HCT116 (cell line): ENCODE results near the gene FBXW8. TPM values are rescaled to one million over a fixed set of nuclear protein-coding genes. Genes with fewer than 3 reads are reported as not detected.

Experiments
- ATAC-seq: fragments of 200-7000 bp; cut with Tn5 transposase; 2 replicates; pipeline ENCODE4 v1.9.1; 2020; ENCODE audit warnings: mild to moderate bottlenecking, moderate library complexity
- BruUV-seq: library from RNA; stranded (reverse); fragments of 400-500 nt; replicated peaks from 2 replicates; lab custom pipeline; 2021; lab: Mats Ljungman, UMichigan
- CTCF ChIA-PET: fragments of 300-600 bp; sonication (Branson Sonifier 250); formaldehyde crosslinking; loops from one replicate; lab custom pipeline; 2021; ENCODE audit warnings: antibody characterized with exemption; lab: Charles Lee
- POLR2A ChIA-PET: fragments of 300-600, 350-600 bp; sonication (Branson Sonifier 250); formaldehyde crosslinking; loops from one replicate; lab custom pipeline; 2021; ENCODE audit warnings: antibody characterized with exemption; lab: Charles Lee
- RAD21 ChIA-PET, 2 experiments: fragments of 300-600 bp; sonication (Branson Sonifier 250); formaldehyde crosslinking; loops; one replicate each; lab custom pipeline; 2023; ENCODE audit warnings: low total read pairs in 2 of 2; ENCODE audit not compliant: uncharacterized antibody in 2 of 2, unreplicated experiment in 2 of 2, low non-redundant PET in 1 of 2; lab: Charles Lee
- DNase-seq: peaks from one replicate; pipeline ENCODE4 v3.0.0-alpha.2; 2010; ENCODE audit warnings: low read depth, low spot score
- H2AFZ ChIP-seq: fragments of 200-600 bp; shearing (Covaris generic), sonication (generic); 2 replicates; pipeline ENCODE4 v1.6.1; 2017; ENCODE audit warnings: low read depth, mixed run types, mixed read lengths, antibody characterized with exemption, low read length; ENCODE audit not compliant: poor library complexity, severe bottlenecking
- H3K27ac ChIP-seq: 2 replicates; pipeline ENCODE4 v1.5.1; 2012; ENCODE audit warnings: low read depth, low read length
- H3K27me3 ChIP-seq: fragments of 200-600 bp; sonication (generic); 2 replicates; pipeline ENCODE4 v1.6.1; 2016; ENCODE audit warnings: mixed run types, low read length, mixed read lengths; ENCODE audit not compliant: insufficient read depth
- H3K36me3 ChIP-seq, 2 experiments: fragments of 200-500 bp in 1 of 2; fragments of 200-600 bp in 1 of 2; sonication (Bioruptor generic) in 1 of 2; sonication (generic) in 1 of 2; 2 replicates each; pipeline versions ENCODE4 v1.5.1 to v1.6.1; 2014 to 2016; ENCODE audit warnings: low read length in 2 of 2, inconsistent platforms in 1 of 2, mixed read lengths in 1 of 2, mixed run types in 1 of 2; ENCODE audit not compliant: insufficient read depth in 2 of 2, control insufficient read depth in 1 of 2
- H3K4me1 ChIP-seq, 2 experiments: fragments of 200-600 bp in 1 of 2; sonication (generic) in 1 of 2; 2 replicates each; pipeline versions ENCODE4 v1.5.1 to v1.6.1; 2012 to 2017; ENCODE audit warnings: low read length in 2 of 2, inconsistent platforms in 1 of 2, mild to moderate bottlenecking in 1 of 2, mixed read lengths in 1 of 2, mixed run types in 1 of 2, moderate library complexity in 1 of 2; ENCODE audit not compliant: insufficient read depth in 2 of 2, control insufficient read depth in 1 of 2
- H3K4me2 ChIP-seq: fragments of 200-600 bp; sonication (generic); 2 replicates; pipeline ENCODE4 v1.6.1; 2017; ENCODE audit warnings: mixed run types, low read length, mixed read lengths
- H3K4me3 ChIP-seq, 2 experiments: fragments of 200-600 bp in 1 of 2; sonication (generic) in 1 of 2; replicated peaks in 1 of 2; 2 replicates each; pipeline ENCODE4 v1.5.1; 2011 to 2016; ENCODE audit warnings: low read length in 2 of 2, control low read depth in 1 of 2, low read depth in 1 of 2, mild to moderate bottlenecking in 1 of 2, mixed read lengths in 1 of 2, mixed run types in 1 of 2
- H3K79me2 ChIP-seq: fragments of 200-600 bp; sonication (generic); 2 replicates; pipeline ENCODE4 v1.6.1; 2017; ENCODE audit warnings: mild to moderate bottlenecking, mixed run types, low read length, moderate library complexity, mixed read lengths; ENCODE audit not compliant: insufficient read depth
- H3K9ac ChIP-seq: fragments of 200-600 bp; sonication (generic); 2 replicates; pipeline ENCODE4 v1.6.1; 2016; ENCODE audit warnings: low read length, mixed read lengths
- H3K9me2 ChIP-seq: fragments of 200-600 bp; sonication (generic), shearing (Covaris generic); 2 replicates; pipeline ENCODE4 v1.6.1; 2017; ENCODE audit warnings: mixed run types, mild to moderate bottlenecking, moderate library complexity; ENCODE audit not compliant: insufficient read depth
- H3K9me3 ChIP-seq, 2 experiments: fragments of 200-500 bp in 1 of 2; fragments of 200-600 bp in 1 of 2; sonication (Bioruptor generic) in 1 of 2; sonication (generic) in 1 of 2; 2 replicates each; pipeline ENCODE4 v1.6.1; 2014 to 2017; ENCODE audit warnings: low read length in 2 of 2, mixed read lengths in 2 of 2, inconsistent platforms in 1 of 2, low read depth in 1 of 2, mild to moderate bottlenecking in 1 of 2, mixed run types in 1 of 2, moderate library complexity in 1 of 2; ENCODE audit not compliant: control insufficient read depth in 1 of 2, insufficient read depth in 1 of 2
- H4K20me1 ChIP-seq: fragments of 200-600 bp; sonication (generic), shearing (Covaris generic); 2 replicates; pipeline ENCODE4 v1.6.1; 2017; ENCODE audit warnings: mixed run types, mild to moderate bottlenecking, moderate library complexity; ENCODE audit not compliant: insufficient read depth
- CBX3 ChIP-seq: IDR thresholded peaks from 2 replicates; pipeline ENCODE4 v1.6.1; 2012; ENCODE audit warnings: low read depth
- CEBPB ChIP-seq: IDR thresholded peaks from 2 replicates; pipeline ENCODE4 v1.6.1; 2012; ENCODE audit warnings: low read depth
- EGR1 ChIP-seq: IDR thresholded peaks from 2 replicates; pipeline ENCODE4 v1.6.1; 2012; ENCODE audit warnings: low read depth
- ELF1 ChIP-seq: IDR thresholded peaks from 2 replicates; pipeline ENCODE4 v1.6.1; 2012; ENCODE audit warnings: low read depth, borderline replicate concordance
- EZH2 ChIP-seq: fragments of 200-600 bp; sonication (generic); IDR thresholded peaks from 2 replicates; pipeline ENCODE4 v1.6.1; 2017; ENCODE audit warnings: antibody characterized with exemption, mixed run types
- JUND ChIP-seq: IDR thresholded peaks from 2 replicates; pipeline ENCODE4 v1.6.1; 2012
- POLR2A ChIP-seq: IDR thresholded peaks from 2 replicates; pipeline ENCODE4 v1.7.0; 2011; ENCODE audit warnings: borderline replicate concordance; ENCODE audit not compliant: insufficient read depth, insufficient read length; ENCODE audit errors: extremely low read depth
- POLR2AphosphoS5 ChIP-seq: IDR thresholded peaks from 2 replicates; pipeline ENCODE4 v1.6.1; 2011; ENCODE audit warnings: mild to moderate bottlenecking, low read depth, low read length, moderate library complexity
- RAD21 ChIP-seq: IDR thresholded peaks from 2 replicates; pipeline ENCODE4 v1.6.1; 2012; ENCODE audit warnings: low read depth, mild to moderate bottlenecking
- SP1 ChIP-seq: IDR thresholded peaks from 2 replicates; pipeline ENCODE4 v1.6.1; 2012; ENCODE audit warnings: low read depth
- TCF7L2 ChIP-seq: IDR thresholded peaks from 2 replicates; pipeline ENCODE4 v1.7.0; 2011; ENCODE audit warnings: borderline replicate concordance, inconsistent platforms; ENCODE audit not compliant: insufficient read depth, insufficient read length; ENCODE audit errors: extremely low read depth
- YY1 ChIP-seq: IDR thresholded peaks from 2 replicates; pipeline ENCODE4 v1.6.1; 2011; ENCODE audit warnings: low read length, low read depth, moderate library complexity, mild to moderate bottlenecking; ENCODE audit not compliant: insufficient replicate concordance; ENCODE audit errors: extremely low read depth
- ZFX ChIP-seq: fragments of 450-650 bp; IDR thresholded peaks from 2 replicates; pipeline ENCODE4 v1.6.1; 2017
- intact Hi-C: fragments of 100-400 bp; cut with micrococcal nuclease; formaldehyde crosslinking; loops from 2 replicates; pipeline ENCODE4 v1.10.0; 2022
- total RNA-seq: library from RNA; stranded (reverse); gene quantifications from one replicate; pipeline ENCODE4 v1.2.1, GENCODE V29; 2021; ENCODE audit not compliant: unreplicated experiment
- TF ChIP-seq, protein P1 (sequence below): IDR thresholded peaks from 2 replicates; pipeline ENCODE4 v1.6.1; 2012
- TF ChIP-seq, protein P2 (sequence below): IDR thresholded peaks from 2 replicates; pipeline ENCODE4 v1.6.1; 2012; ENCODE audit warnings: low read depth

Gene FBXW8
- total RNA-seq, 1 experiment from 2014 or later: 14.6 TPM

DNA sequence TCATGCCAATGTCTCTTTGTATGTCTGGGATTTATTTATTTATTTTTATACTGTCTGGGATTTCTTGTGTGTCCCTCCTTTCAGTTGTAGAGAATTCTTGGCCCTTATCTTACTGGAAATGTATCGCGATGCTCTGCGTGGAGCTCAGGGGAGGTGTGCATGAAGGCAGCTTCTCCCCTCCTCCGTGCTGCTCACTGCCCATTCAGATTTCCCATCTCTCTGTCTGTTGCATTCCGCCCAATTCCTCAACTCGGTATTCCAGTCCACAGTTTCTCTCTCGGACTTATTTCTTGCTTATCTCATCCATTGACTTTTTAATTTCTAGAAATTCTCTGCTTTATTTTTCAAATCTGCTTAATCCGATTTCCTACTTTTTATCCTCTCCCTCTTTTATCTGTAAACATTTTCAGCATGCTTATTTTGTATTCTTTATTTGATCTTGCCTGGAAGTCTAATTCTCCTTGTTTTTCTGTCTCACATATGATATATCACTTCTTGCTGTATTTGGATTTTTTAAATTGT lies 93.2 kb downstream of the FBXW8 start:
- TF ChIP-seq YY1: no peak
- TF ChIP-seq, protein P1, sequence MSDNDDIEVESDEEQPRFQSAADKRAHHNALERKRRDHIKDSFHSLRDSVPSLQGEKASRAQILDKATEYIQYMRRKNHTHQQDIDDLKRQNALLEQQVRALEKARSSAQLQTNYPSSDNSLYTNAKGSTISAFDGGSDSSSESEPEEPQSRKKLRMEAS: no peak
- TF ChIP-seq SP1: no peak
- TF ChIP-seq RAD21: no peak
- TF ChIP-seq EGR1: no peak
- TF ChIP-seq POLR2AphosphoS5: no peak
- no peak for TF ChIP-seq ZFX
- no peak for TF ChIP-seq POLR2A
- TF ChIP-seq CEBPB: no peak
- TF ChIP-seq JUND: no peak
- no peak for TF ChIP-seq EZH2
- TF ChIP-seq, protein P2, sequence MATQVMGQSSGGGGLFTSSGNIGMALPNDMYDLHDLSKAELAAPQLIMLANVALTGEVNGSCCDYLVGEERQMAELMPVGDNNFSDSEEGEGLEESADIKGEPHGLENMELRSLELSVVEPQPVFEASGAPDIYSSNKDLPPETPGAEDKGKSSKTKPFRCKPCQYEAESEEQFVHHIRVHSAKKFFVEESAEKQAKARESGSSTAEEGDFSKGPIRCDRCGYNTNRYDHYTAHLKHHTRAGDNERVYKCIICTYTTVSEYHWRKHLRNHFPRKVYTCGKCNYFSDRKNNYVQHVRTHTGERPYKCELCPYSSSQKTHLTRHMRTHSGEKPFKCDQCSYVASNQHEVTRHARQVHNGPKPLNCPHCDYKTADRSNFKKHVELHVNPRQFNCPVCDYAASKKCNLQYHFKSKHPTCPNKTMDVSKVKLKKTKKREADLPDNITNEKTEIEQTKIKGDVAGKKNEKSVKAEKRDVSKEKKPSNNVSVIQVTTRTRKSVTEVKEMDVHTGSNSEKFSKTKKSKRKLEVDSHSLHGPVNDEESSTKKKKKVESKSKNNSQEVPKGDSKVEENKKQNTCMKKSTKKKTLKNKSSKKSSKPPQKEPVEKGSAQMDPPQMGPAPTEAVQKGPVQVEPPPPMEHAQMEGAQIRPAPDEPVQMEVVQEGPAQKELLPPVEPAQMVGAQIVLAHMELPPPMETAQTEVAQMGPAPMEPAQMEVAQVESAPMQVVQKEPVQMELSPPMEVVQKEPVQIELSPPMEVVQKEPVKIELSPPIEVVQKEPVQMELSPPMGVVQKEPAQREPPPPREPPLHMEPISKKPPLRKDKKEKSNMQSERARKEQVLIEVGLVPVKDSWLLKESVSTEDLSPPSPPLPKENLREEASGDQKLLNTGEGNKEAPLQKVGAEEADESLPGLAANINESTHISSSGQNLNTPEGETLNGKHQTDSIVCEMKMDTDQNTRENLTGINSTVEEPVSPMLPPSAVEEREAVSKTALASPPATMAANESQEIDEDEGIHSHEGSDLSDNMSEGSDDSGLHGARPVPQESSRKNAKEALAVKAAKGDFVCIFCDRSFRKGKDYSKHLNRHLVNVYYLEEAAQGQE: no peak
- TF ChIP-seq TCF7L2: no peak
- no peak for TF ChIP-seq CBX3
- no peak for TF ChIP-seq ELF1
- Histone ChIP-seq H3K9ac (no peak overlapping the region), H3K27me3 (no peaks in the 10 kb centered on the region), H2AFZ (no peak overlapping the region), H3K27ac (no peak overlapping the region), H3K79me2 (no peaks in the 10 kb centered on the region), H3K9me3 (no peaks in the 10 kb centered on the region), H3K4me1 (no peaks in the 10 kb centered on the region), H4K20me1 (no peaks in the 10 kb centered on the region), H3K4me3 (no peak overlapping the region), H3K36me3 (0 out of 4 replicates have a peak, but pooled peaks cover 0 to 3% of the 10 kb centered on the region in 2 experiments), H3K9me2 (no peaks in the 10 kb centered on the region), H3K4me2 (no peak overlapping the region)
- no peak for ATAC-seq
- intact Hi-C loops: no loop called here
- CTCF ChIA-PET: no interaction called here
- RAD21 ChIA-PET: no interaction called here
- no peak for DNase-seq
- POLR2A ChIA-PET: no interaction called here
- no TSS peak for BruUV-seq
